Measurements from ENCODE around the gene NELL2. TPM values are rescaled to one million over a fixed set of nuclear protein-coding genes. Genes with fewer than 3 reads are reported as not detected.

NELL2 gene
- total RNA-seq, 1 experiment from 2014 or later, result 1.1 TPM

- Histone ChIP-seq H3K79me2 (ENCODE audit: insufficient read depth, low read length) (no peaks in the 10 kb centered on the region), H3K9ac (ENCODE audit: low read length) (no peak overlapping the region), H3K9me2 (ENCODE audit: insufficient read depth) (no peaks in the 10 kb centered on the region), H3K36me3 (ENCODE audit: control insufficient read depth in 1 of 2, insufficient read depth in 2 of 2, low read length in 2 of 2) (no peaks in the 10 kb centered on the region), H3K4me3 (replicated peaks in 1 of 2; ENCODE audit: low read depth in 1 of 2, low read length in 2 of 2) (no peak overlapping the region), H3K4me1 (ENCODE audit: control insufficient read depth in 1 of 2, insufficient read depth in 2 of 2, low read length in 2 of 2) (no peaks in the 10 kb centered on the region), H3K4me2 (ENCODE audit: low read length) (no peak overlapping the region), H3K9me3 (ENCODE audit: control insufficient read depth in 1 of 2, insufficient read depth in 1 of 2, low read depth in 1 of 2, low read length in 2 of 2) (no peaks in the 10 kb centered on the region), H2AFZ (ENCODE audit: low read depth, low read length, poor library complexity, severe bottlenecking) (no peak overlapping the region), H3K27ac (ENCODE audit: low read depth, low read length) (no peak overlapping the region), H4K20me1 (ENCODE audit: insufficient read depth) (no peaks in the 10 kb centered on the region), H3K27me3 (ENCODE audit: insufficient read depth, low read length) (no peaks in the 10 kb centered on the region)
- TF ChIP-seq REST (IDR thresholded peaks at IDR 0.05; ENCODE audit: low read depth) (no peak), FOSL1 (IDR thresholded peaks at IDR 0.05; ENCODE audit: low read depth) (no peak), ELF1 (IDR thresholded peaks at IDR 0.05; ENCODE audit: borderline replicate concordance, low read depth) (no peak), ZBTB33 (IDR thresholded peaks at IDR 0.05; ENCODE audit: extremely low read depth, insufficient replicate concordance, low read length) (no peak), SIN3A (IDR thresholded peaks at IDR 0.05; ENCODE audit: low read depth) (no peak), POLR2A (IDR thresholded peaks at IDR 0.05; ENCODE audit: borderline replicate concordance, extremely low read depth, insufficient read depth, insufficient read length) (no peak), CBX3 (IDR thresholded peaks at IDR 0.05; ENCODE audit: low read depth) (no peak), MAX (IDR thresholded peaks at IDR 0.05) (no peak), ZNF274 (IDR thresholded peaks at IDR 0.05; ENCODE audit: low read depth, low read length) (no peak), CTCF (IDR thresholded peaks at IDR 0.05 in 2 of 3, conservative IDR thresholded peaks at IDR 0.05 in 1 of 3; ENCODE audit: borderline replicate concordance in 1 of 3, insufficient read depth in 1 of 3, low read depth in 2 of 3, low read length in 2 of 3) (no peak), JUND (IDR thresholded peaks at IDR 0.05) (no peak), YY1 (IDR thresholded peaks at IDR 0.05; ENCODE audit: extremely low read depth, insufficient replicate concordance, low read depth, low read length) (no peak), ATF3 (IDR thresholded peaks at IDR 0.05) (no peak), SP1 (IDR thresholded peaks at IDR 0.05; ENCODE audit: low read depth) (no peak)
- ChIA-PET POLR2A (no interaction called here), RAD21 (ENCODE audit: low non-redundant PET in 1 of 2, low total read pairs in 2 of 2, uncharacterized antibody in 2 of 2, unreplicated experiment in 2 of 2) (no interaction called here), CTCF (no interaction called here)
- ATAC-seq (no peak), DNase-seq (ENCODE audit: low read depth, low spot score) (no peak)
- no TSS peak for BruUV-seq (replicated peaks)
- intact Hi-C loops (cut with micrococcal nuclease), result no loop called here
Observed at GRCh38 chr12:44889926-44890325, 13.8 kb upstream of the NELL2 start.

Measured in HCT116 (cell line).